Panc1 (cell line): ENCODE measurements around the gene NCKIPSD. TPM values are rescaled to one million over a fixed set of nuclear protein-coding genes. Genes with fewer than 3 reads are reported as not detected.
A peak's percentile ranks its signal among the peaks of the same experiment; 100 is the strongest.

ENCODE experiments used
- ATAC-seq: fragments of 200-7000 bp; cut with Tn5 transposase; 2 replicates; pipeline ENCODE4 v1.9.1; 2020; ENCODE audit warnings: mild to moderate bottlenecking, moderate library complexity
- BruUV-seq: library from RNA; stranded (reverse); fragments of 400-500 nt; replicated peaks from 2 replicates; lab custom pipeline; 2021; lab: Mats Ljungman, UMichigan
- CTCF ChIA-PET: fragments of 300-600 bp; sonication (Branson Sonifier 250); formaldehyde crosslinking; loops from one replicate; lab custom pipeline; 2022; ENCODE audit warnings: antibody characterized with exemption; lab: Charles Lee
- POLR2A ChIA-PET: fragments of 300-600 bp; sonication (Branson Sonifier 250); formaldehyde crosslinking; loops from one replicate; lab custom pipeline; 2022; ENCODE audit warnings: antibody characterized with exemption; lab: Charles Lee
- DNase-seq: peaks from one replicate; pipeline ENCODE4 v3.0.0-alpha.2; 2010; ENCODE audit warnings: low read depth, low spot score
- H3K27ac ChIP-seq: 2 replicates; pipeline ENCODE4 v1.5.1; 2011; ENCODE audit warnings: mild to moderate bottlenecking, low read length, inconsistent platforms
- H3K27me3 ChIP-seq: fragments of 200-500 bp; sonication (Bioruptor generic); 2 replicates; pipeline ENCODE4 v1.6.0; 2014; ENCODE audit warnings: low read length, inconsistent platforms; ENCODE audit not compliant: control insufficient read depth, insufficient read depth
- H3K36me3 ChIP-seq: fragments of 200-500 bp; sonication (Bioruptor generic); 2 replicates; pipeline ENCODE4 v1.5.1; 2014; ENCODE audit warnings: inconsistent platforms, mild to moderate bottlenecking, low read length, moderate library complexity; ENCODE audit not compliant: control insufficient read depth, insufficient read depth
- H3K4me1 ChIP-seq: 2 replicates; pipeline ENCODE4 v1.5.1; 2011; ENCODE audit warnings: inconsistent platforms, mild to moderate bottlenecking, low read length, moderate library complexity; ENCODE audit not compliant: control insufficient read depth, insufficient read depth
- H3K4me3 ChIP-seq, 2 experiments: 2 replicates each; pipeline ENCODE4 v1.5.1; 2011 to 2012; ENCODE audit warnings: low read depth in 2 of 2, low read length in 2 of 2, mild to moderate bottlenecking in 2 of 2, inconsistent platforms in 1 of 2, moderate library complexity in 1 of 2
- H3K9me3 ChIP-seq: fragments of 200-500 bp; sonication (Bioruptor generic); 2 replicates; pipeline ENCODE4 v1.5.1; 2014; ENCODE audit warnings: low read depth, mild to moderate bottlenecking, inconsistent platforms, low read length, moderate library complexity; ENCODE audit not compliant: control insufficient read depth, insufficient read depth
- CTCF ChIP-seq: fragments of 450-650 bp; IDR thresholded peaks from 2 replicates; pipeline ENCODE4 v1.5.1; 2017; ENCODE audit warnings: mild to moderate bottlenecking
- POLR2AphosphoS5 ChIP-seq: IDR thresholded peaks from 2 replicates; pipeline ENCODE4 v1.6.1; 2012; ENCODE audit warnings: mild to moderate bottlenecking, low read depth, low read length, moderate library complexity
- REST ChIP-seq, 2 experiments: IDR thresholded peaks; 2 replicates each; pipeline ENCODE4 v1.6.1; 2011 to 2012; ENCODE audit warnings: low read depth in 2 of 2, control low read depth in 1 of 2, low read length in 1 of 2, mild to moderate bottlenecking in 1 of 2, moderate library complexity in 1 of 2; ENCODE audit not compliant: insufficient read depth in 1 of 2
- SIN3A ChIP-seq: IDR thresholded peaks from 2 replicates; pipeline ENCODE4 v1.6.1; 2012; ENCODE audit warnings: low read depth, mild to moderate bottlenecking, low read length, moderate library complexity, borderline replicate concordance; ENCODE audit not compliant: insufficient read depth
- TCF7L2 ChIP-seq: IDR thresholded peaks from 2 replicates; pipeline ENCODE4 v1.6.1; 2011; ENCODE audit warnings: mild to moderate bottlenecking, low read depth, low read length, inconsistent platforms
- in situ Hi-C: cut with HindIII; loops from 2 replicates; pipeline ENCODE4 v1.10.0; 2016; ENCODE audit warnings: low sequenced_read_pairs, low pct_unique_long_range_greater_than_20kb
- intact Hi-C: fragments of 100-400 bp; cut with micrococcal nuclease; formaldehyde crosslinking; loops from one replicate; pipeline ENCODE4 v1.10.0; 2022; ENCODE audit not compliant: unreplicated experiment
- total RNA-seq: library from RNA; stranded (reverse); gene quantifications from one replicate; pipeline ENCODE4 v1.2.1, GENCODE V29; 2021; ENCODE audit not compliant: unreplicated experiment

Gene NCKIPSD
- total RNA-seq, 1 experiment from 2014 or later = 26.8 TPM

GRCh38 chr3:48664929-48665328 lies 20.8 kb downstream of the NCKIPSD start:
- DNase-seq = no peak
- Histone ChIP-seq H3K9me3 (no peaks in the 10 kb centered on the region), H3K27me3 (no peaks in the 10 kb centered on the region), H3K27ac (no peak overlapping the region), H3K4me1 (no peaks in the 10 kb centered on the region), H3K4me3 (no peak overlapping the region), H3K36me3 (no peaks in the 10 kb centered on the region)
- CTCF ChIA-PET = no interaction called here
- POLR2A ChIA-PET = interaction anchor here (0.8 kb wide), 1 partner anchor 229 kb away, joined by 11 read pairs; no protein-coding TSS in a partner anchor
- BruUV-seq = no TSS peak
- intact Hi-C loops (no loop called here), in situ Hi-C loops (no loop called here)
- TF ChIP-seq SIN3A = no peak
- no peak for ATAC-seq

- TF ChIP-seq REST (IDR thresholded peaks at IDR 0.05; ENCODE audit: insufficient read depth in 1 of 2, low read depth in 2 of 2, low read length in 1 of 2) (no peak), SIN3A (no peak), TCF7L2 (no peak), CTCF (no peak), POLR2AphosphoS5 (no peak)
- POLR2A ChIA-PET = no interaction called here
- Histone ChIP-seq H3K4me3 (peak overlapping the region; percentile 52 to 61; a peak in 3 of 4 replicates), H3K9me3 (no peaks in the 10 kb centered on the region), H3K27me3 (no peaks in the 10 kb centered on the region), H3K27ac (peak overlapping the region; percentile 88), H3K36me3 (no peaks in the 10 kb centered on the region), H3K4me1 (no peaks in the 10 kb centered on the region)
- TSS peak; percentile 80 for BruUV-seq
- CTCF ChIA-PET = no interaction called here
- in situ Hi-C loops = no loop called here
- intact Hi-C loops = no loop called here
- DNase-seq (no peak), ATAC-seq (no peak)
These were observed 21.4 kb downstream of the NCKIPSD start for GRCh38 chr3:48664313-48664644.

GRCh38 chr3:48663489-48664312 lies 22.0 kb downstream of the NCKIPSD start:
- peak overlapping the region; percentile 88 for H3K27ac ChIP-seq
- TF ChIP-seq POLR2AphosphoS5 (peak; percentile 87), TCF7L2 (no peak), SIN3A (no peak), REST (IDR thresholded peaks at IDR 0.05; ENCODE audit: insufficient read depth in 1 of 2, low read depth in 2 of 2, low read length in 1 of 2) (peak in 1 of 2 experiments; percentile 50; a peak in 1 of 4 replicates), CTCF (peak; percentile 87)
- no TSS peak for BruUV-seq
- H3K4me1 ChIP-seq = no peaks in the 10 kb centered on the region
- DNase-seq (peak; percentile 87), ATAC-seq (peak; percentile 97)
- H3K9me3 ChIP-seq = no peaks in the 10 kb centered on the region
- H3K4me3 ChIP-seq = peak overlapping the region; percentile 52 to 61
- H3K36me3 ChIP-seq = no peaks in the 10 kb centered on the region
- ChIA-PET CTCF (no interaction called here), POLR2A (no interaction called here)
- no peaks in the 10 kb centered on the region for H3K27me3 ChIP-seq
- intact Hi-C loops = no loop called here
- in situ Hi-C loops = no loop called here
